GM12865 (cell line): Measurements from ENCODE around the gene PPARD.

Source experiments
- DNase-seq: peaks from one replicate; pipeline ENCODE4 v3.0.0; 2010; ENCODE audit warnings: low read depth
- H3K4me3 ChIP-seq: 2 replicates; pipeline ENCODE4 v1.5.1; 2011; ENCODE audit warnings: mild to moderate bottlenecking, low read depth, low read length, control low read depth
- CTCF ChIP-seq: IDR thresholded peaks from 2 replicates; pipeline ENCODE4 v1.5.1; 2011; ENCODE audit warnings: low read length, control low read depth, low read depth, inconsistent platforms; ENCODE audit not compliant: insufficient read depth; ENCODE audit errors: missing control alignments

PPARD gene

DNA sequence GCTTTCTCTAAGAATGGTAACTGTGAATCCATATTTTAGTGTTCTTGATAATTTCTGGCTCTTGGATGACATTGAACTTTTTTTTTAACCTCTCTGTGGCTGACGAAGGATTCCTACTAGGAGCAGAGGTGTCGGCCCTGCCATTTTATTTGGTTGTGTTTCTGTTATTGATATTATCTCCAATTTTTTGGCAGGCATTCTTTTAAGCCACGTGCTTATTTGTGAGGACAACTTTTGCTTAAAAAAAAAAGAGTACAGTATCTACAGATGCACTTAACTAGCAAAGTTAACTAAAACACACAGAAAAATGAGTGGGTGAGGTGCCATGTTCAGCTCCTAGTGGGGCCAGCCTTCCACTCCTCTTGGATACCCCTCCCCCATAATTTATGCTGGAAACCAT, 110.9 kb downstream of the PPARD start:
- no peak for DNase-seq
- peak overlapping the region; percentile 78 for H3K4me3 ChIP-seq
- TF ChIP-seq CTCF = no peak

- H3K4me3 ChIP-seq = no peak overlapping the region
- TF ChIP-seq CTCF = no peak
- no peak for DNase-seq
Measured at GRCh38 chr6:35454391-35455110, 112.2 kb downstream of the PPARD start.

DNA sequence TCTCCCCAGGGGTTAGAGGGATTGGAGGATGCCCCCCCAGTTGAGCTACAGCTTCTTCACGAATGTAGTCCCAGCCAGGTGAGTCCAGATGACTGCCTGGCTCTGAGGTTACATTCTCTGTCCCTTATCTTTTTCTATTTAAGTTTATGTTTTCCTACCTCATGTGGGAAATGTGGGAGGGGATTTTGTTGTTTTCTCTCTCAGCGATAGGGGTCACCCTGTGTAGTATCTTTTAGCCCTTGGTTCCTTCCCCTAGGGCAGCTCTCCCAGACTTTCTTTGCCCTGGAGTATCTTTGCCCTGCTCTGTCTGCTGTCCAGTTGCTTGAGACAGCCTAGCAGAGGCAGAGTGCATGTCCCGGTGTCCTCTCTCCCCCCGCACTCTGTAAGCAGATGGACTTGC, 115.5 kb downstream of the PPARD start:
- DNase-seq = no peak
- TF ChIP-seq CTCF = no peak

DNA sequence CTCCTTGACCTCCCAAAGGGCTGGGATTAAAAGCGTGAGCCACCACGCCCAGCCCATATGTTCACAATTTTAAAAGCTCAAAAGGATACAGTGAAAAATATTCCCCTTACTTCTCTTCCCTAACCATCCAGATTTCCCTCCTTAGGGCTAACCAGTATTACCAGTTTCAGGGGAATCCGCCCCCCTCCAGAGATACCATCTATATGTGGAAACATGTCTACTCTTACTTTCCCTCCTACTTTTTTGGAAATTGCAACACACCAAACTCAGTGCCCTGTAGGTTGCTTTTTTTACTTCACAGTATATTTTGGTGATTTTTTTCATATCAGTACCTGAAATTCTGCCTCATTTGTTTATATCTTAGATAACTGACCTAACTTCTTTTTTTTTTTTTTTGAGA, 118.9 kb downstream of the PPARD start:
- DNase-seq = no peak
- TF ChIP-seq CTCF = no peak
- no peak overlapping the region for H3K4me3 ChIP-seq

More for the DNA sequence above, 115.5 kb downstream of the PPARD start:
- no peak overlapping the region for H3K4me3 ChIP-seq

- no peak overlapping the region for H3K4me3 ChIP-seq
- no peak for TF ChIP-seq CTCF
- no peak for DNase-seq
Measured at GRCh38 chr6:35463292-35463691, 120.9 kb downstream of the PPARD start.

DNA sequence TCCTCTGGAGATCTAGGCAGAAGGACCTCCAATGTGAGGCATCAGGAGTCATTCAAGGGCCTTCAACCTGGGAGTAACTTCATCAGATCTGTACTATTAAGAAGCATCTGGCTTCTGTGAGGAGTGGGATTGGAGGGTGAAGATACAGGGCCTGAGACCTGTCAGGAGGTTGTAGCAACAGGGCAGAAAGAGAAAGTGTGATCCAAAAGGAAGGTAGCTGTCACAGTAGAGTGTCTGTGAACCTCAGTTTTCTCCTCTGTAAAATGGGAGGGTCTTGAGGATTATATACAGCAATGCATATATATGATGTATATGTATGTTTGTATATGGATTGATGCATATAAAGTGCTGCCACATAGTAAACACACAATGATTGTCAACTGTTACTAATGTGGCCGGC, 123.3 kb downstream of the PPARD start:
- TF ChIP-seq CTCF = no peak
- H3K4me3 ChIP-seq = no peak overlapping the region
- DNase-seq = no peak
